GM13976 (cell line): ENCODE data around the gene DMC1.
"Not testable (repeated sequence)": the region's sequence is repeated elsewhere in the genome, so short reads cannot be mapped to it uniquely, and the experiment has no call there.

Experiments
- DNase-seq: peaks from one replicate; pipeline ENCODE4 v3.0.0; 2012; ENCODE audit warnings: low spot score
- CTCF ChIP-seq: IDR thresholded peaks from 2 replicates; pipeline ENCODE4 v1.5.1; 2012; ENCODE audit warnings: borderline replicate concordance, mild to moderate bottlenecking; ENCODE audit not compliant: insufficient read depth; ENCODE audit errors: extremely low read depth, missing control alignments, control extremely low read depth
- in situ Hi-C: fragments of 300-500 bp; cut with MboI; formaldehyde crosslinking; loops from one replicate; pipeline ENCODE4 v1.12.0; 2022; ENCODE audit warnings: low sequenced_read_pairs, mixed read lengths, inconsistent platforms; ENCODE audit not compliant: unreplicated experiment

Gene DMC1

GRCh38 chr22:38474003-38474607, 95.9 kb downstream of the DMC1 start:
- in situ Hi-C loops: no loop called here
- no peak for DNase-seq
- no peak for TF ChIP-seq CTCF

DNA sequence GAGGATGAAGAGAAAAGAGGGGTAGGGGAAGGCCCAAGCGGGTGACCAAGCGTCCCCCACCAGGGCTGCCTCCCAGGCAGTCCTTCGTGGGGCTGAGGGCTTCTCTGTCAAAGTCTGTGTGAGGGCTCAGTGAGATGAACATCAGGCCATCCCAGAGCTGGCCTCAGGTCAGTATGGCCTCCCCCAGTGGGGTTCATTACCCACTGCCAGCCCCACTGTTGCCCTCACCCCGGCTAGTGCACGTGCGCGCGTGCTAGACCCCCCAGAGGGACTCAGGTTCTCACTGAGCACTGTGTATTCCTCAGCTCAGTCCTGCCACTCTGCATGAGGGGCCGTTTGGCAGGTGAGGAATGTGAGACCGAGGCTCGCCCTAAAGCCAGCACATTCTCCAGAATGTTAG, 98.7 kb downstream of the DMC1 start:
- in situ Hi-C loops: no loop called here
- no peak for DNase-seq
- no peak for TF ChIP-seq CTCF

DNA sequence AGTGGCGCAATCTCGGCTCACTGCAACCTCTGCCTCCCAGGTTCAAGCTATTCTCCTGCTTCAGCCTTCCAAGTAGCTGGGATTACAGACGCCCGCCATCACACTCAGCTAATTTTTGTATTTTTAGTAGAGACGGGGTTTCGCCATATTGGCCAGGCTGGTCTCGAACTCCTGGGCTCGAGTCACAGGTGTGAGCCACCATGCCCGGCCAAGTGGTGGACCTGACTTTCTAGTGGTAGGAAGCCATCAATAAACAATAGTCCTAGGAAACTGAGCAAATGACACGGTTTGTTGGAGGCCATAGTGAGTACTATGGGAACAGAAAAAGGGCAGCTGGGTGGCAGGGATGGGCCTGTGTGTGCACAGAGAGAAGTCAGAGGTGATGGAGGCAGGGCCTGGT, 99.8 kb downstream of the DMC1 start:
- DNase-seq, in situ Hi-C loops: not testable (repeated sequence)

DNA sequence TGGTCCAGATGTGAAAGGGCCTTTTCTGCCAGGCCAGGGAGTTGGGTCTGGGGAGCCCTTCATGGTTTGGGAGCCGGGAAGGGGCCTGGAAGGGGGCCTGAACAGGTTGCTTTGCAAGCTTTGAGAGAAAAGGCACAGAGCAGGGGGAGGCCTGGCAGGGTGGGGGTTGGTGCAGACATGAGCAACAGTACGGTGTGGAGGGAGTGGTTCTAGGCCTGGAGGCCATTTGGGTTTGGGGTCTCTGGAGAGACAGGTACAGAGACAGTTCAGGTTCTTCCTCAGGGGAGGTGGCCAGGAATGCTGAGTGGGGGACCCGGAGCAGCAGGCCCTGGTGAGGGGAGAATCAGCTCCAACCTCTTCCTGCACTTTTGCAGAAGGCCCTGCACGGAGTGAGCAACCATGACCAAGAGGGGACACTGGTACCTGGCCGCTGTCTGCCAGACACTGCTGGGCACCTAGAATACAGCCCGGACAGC, 100.6 kb downstream of the DMC1 start:
- DNase-seq: peak; percentile 39
- no peak for TF ChIP-seq CTCF
- in situ Hi-C loops: no loop called here
